HTR-8/SVneo (cell line): Measurements from ENCODE around the gene KAZN.

ENCODE experiments used
- DNase-seq: peaks from one replicate; pipeline ENCODE4 v3.0.0; 2011; ENCODE audit warnings: low spot score, mixed read lengths; ENCODE audit not compliant: insufficient read length
- FAIRE-seq: peaks from 2 replicates; lab custom pipeline; 2011; peaks lifted over from hg19 to GRCh38; lab: Jason Lieb, UNC

KAZN gene

GRCh38 chr1:14781811-14782210 is 183.3 kb downstream of the KAZN start:
- FAIRE-seq (no peak), DNase-seq (no peak)

GRCh38 chr1:14782741-14783591 is 184.5 kb downstream of the KAZN start:
- no peak for FAIRE-seq
- DNase-seq: no peak

- FAIRE-seq (no peak), DNase-seq (no peak)
These were observed 185.1 kb downstream of the KAZN start for GRCh38 chr1:14783592-14783886.

- FAIRE-seq: no peak
- no peak for DNase-seq
These were observed 186.6 kb downstream of the KAZN start for GRCh38 chr1:14784790-14785773.

GRCh38 chr1:14786109-14786675 is 187.7 kb downstream of the KAZN start:
- no peak for FAIRE-seq
- DNase-seq: no peak

- no peak for FAIRE-seq
- no peak for DNase-seq
These were observed 188.2 kb downstream of the KAZN start for GRCh38 chr1:14786681-14787080.

GRCh38 chr1:14787604-14788003 is 189.1 kb downstream of the KAZN start:
- DNase-seq (no peak), FAIRE-seq (no peak)

- no peak for DNase-seq
- FAIRE-seq: no peak
These were observed 189.6 kb downstream of the KAZN start for GRCh38 chr1:14788080-14788479.

GRCh38 chr1:14790982-14791381 is 192.5 kb downstream of the KAZN start:
- DNase-seq: no peak
- FAIRE-seq: no peak

GRCh38 chr1:14791654-14792053 is 193.2 kb downstream of the KAZN start:
- no peak for FAIRE-seq
- no peak for DNase-seq

GRCh38 chr1:14794136-14794768 is 195.8 kb downstream of the KAZN start:
- no peak for FAIRE-seq

GRCh38 chr1:14794906-14795305 is 196.4 kb downstream of the KAZN start:
- FAIRE-seq (no peak), DNase-seq (no peak)

More at GRCh38 chr1:14794136-14794768, 195.8 kb downstream of the KAZN start:
- no peak for DNase-seq

- DNase-seq: no peak
- FAIRE-seq: no peak
These were observed 197.1 kb downstream of the KAZN start for GRCh38 chr1:14795589-14795988.

GRCh38 chr1:14800014-14800413 is 201.5 kb downstream of the KAZN start:
- no peak for DNase-seq
- FAIRE-seq: no peak

GRCh38 chr1:14800500-14801076 is 202.1 kb downstream of the KAZN start:
- DNase-seq (no peak), FAIRE-seq (no peak)

GRCh38 chr1:14803002-14803789 is 204.7 kb downstream of the KAZN start:
- DNase-seq: no peak
- FAIRE-seq: no peak

- DNase-seq (peak; percentile 39), FAIRE-seq (no peak)
These were observed 206.1 kb downstream of the KAZN start for GRCh38 chr1:14804626-14805025.

GRCh38 chr1:14806772-14807171 is 208.3 kb downstream of the KAZN start:
- FAIRE-seq (no peak), DNase-seq (no peak)

GRCh38 chr1:14808768-14809167 is 210.3 kb downstream of the KAZN start:
- no peak for FAIRE-seq

More at GRCh38 chr1:14808768-14809167, 210.3 kb downstream of the KAZN start:
- DNase-seq: no peak
